Endometrium (tissue), 2 donors: ENCODE results near the gene ELOVL1.

Source experiments
- FAIRE-seq: peaks from 2 replicates; lab custom pipeline; 2012; peaks lifted over from hg19 to GRCh38; lab: Jason Lieb, UNC
- donor health status: control.
- donor health status: control.

The ELOVL1 gene

DNA sequence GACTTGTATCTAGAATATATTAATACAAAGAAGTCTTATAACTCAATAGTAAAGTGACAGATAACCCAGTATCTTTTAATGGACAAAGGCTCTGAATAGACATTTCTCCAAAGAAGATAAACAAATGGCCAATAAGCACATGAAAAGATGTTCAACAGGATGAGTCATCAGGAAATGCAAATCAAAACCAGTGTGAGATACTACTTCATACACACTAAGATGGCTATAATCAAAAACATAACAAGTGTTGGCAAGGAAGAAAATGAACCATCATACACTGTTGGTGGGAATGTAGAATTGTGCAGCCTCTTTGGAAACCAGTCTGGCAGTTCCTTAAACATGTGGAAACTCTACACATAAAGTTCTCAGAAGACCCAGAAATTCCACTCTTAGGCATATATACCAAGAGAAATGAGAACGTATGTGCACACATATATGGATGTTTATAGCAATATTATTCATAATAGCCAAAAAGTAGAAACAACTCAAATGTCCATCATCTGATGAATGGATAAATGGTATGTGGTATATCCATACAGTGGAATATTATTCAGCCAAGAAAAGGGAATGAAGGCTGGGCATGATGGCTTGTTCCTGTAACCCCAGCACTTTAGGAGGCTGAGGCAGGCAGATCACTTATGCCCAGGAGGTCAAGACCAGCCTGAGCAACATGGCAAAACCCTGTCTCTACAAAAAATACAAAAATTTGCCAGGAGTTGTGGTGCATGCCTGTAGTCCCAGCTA lies 40.1 kb downstream of the ELOVL1 start:
- FAIRE-seq = no peak

DNA sequence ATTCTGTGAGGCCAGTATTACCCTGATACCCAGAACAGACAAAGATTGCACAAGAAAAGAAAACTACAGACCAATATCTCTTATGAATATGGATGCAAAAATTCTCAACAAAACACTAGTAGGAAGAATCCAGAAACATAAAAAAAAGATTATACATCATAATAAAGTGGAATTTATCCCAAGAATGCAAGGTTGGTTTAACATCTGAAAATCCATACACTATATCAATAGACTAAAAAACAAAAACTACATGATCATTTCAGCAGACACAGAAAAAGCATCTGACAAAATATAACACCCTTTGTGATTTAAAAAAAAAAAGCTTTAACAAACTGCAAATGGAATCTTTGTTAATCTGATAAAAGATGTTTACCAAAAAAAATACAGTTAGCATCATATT lies 42.4 kb downstream of the ELOVL1 start:
- no peak for FAIRE-seq

DNA sequence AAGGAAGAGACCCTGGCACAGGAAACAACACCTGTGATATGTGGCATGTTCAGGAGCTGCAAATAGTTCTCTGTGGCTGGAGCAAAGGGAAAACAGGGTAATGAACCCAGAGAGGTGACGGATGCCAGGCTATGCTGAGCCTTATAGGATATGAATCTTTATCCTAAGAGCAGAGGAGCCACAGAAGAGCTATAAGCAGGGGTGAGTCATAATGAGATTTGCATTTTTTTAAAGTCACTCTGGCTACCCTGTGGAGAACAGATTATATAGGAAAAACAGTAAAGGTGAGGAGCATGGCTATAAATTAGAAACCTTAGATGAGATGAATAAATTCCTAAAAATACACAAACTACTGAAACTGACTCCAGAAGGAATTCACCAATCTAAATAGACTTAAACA lies 43.0 kb downstream of the ELOVL1 start:
- FAIRE-seq = no peak

DNA sequence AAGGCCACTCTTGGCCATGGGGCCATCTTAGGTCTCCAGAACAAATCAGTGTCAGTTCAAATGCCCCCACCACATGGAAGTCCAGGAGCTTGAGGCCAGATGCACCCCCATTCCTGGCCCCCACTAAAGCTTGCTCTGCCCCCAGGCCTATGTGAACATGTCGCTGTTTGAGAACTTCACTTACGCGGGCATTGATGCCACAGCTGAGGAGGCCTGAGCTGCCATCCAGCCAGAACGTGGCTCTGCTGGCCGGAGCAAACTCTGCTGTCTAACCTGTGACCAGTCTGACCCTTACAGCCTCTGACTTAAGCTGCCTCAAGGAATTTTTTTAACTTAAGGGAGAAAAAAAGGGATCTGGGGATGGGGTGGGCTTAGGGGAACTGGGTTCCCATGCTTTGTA lies 45.3 kb downstream of the ELOVL1 start:
- FAIRE-seq = no peak

DNA sequence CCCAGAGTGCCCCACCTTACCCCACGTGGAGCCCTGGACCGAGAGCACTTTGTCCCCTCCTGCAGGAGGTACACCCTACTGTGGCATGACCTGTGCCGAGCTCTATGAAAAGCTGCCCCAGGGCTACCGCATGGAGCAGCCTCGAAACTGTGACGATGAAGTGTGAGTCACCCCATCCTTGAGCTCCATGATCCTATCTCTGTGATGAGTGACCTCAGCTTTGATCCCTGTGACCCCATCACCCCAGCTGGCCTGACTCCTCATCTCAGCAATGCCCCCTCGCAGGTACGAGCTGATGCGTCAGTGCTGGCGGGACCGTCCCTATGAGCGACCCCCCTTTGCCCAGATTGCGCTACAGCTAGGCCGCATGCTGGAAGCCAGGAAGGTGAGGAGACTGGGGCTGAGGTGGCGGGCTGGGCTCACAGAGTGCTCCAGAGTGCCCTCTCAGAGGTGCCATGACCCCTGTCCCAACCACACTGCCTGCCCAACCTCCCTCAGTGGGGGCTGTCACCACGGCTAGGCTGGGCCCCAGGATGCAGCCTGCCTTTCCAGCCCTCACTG lies 46.4 kb downstream of the ELOVL1 start:
- FAIRE-seq = no peak

DNA sequence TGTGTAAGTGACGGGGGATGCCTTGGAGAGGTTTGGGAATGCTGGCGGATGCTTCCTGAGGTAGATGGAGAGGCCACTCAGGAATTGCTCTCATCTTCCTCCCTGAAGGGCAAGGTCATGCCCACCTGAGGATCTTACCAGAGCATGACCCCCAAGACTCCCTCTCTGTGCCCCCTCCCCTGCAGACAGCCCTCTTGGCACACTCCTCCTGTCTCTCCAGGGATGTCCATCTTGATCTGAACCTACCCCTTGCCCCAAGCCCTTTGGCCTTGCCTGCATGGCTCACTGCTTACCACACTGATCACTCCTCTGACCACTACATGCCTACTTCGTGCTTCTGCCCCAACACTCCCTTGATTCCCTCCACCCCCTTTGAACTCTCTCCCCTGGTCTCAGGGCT lies 48.0 kb downstream of the ELOVL1 start:
- no peak for FAIRE-seq

DNA sequence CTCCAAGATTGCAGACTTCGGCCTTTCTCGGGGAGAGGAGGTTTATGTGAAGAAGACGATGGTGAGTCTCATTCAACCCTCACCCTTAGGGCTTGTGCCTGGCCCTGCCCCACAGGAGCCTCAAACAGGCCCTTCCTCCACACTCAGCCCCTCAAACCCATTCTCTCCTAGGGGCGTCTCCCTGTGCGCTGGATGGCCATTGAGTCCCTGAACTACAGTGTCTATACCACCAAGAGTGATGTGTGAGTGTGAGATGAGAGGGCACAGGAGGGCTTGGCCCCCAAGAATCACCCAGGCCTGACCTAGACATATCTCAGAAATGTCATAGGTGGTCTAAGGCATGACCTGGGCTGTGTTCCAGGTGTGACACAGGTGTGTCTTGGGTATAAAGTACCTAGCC lies 48.5 kb downstream of the ELOVL1 start:
- no peak for FAIRE-seq

DNA sequence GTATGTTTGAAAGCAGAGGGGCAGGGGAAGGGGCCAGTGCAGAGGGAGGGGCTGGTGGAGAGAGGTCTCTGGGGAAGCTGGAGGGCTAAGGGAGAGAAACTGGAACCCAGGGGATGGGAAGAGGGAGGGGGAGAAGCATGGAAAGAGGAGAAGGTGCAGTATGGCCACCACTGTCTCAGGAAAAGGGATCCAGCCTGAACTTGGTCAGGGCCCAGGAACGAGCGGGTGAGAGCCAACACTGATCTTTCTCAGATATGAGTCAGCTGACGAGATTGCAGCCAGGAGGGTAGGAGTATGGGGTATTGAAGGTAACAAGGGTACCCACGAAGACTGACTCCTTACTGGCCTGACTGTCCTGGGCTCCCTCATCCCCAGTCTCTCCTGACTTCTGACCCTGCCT lies 49.0 kb downstream of the ELOVL1 start:
- FAIRE-seq = no peak

DNA sequence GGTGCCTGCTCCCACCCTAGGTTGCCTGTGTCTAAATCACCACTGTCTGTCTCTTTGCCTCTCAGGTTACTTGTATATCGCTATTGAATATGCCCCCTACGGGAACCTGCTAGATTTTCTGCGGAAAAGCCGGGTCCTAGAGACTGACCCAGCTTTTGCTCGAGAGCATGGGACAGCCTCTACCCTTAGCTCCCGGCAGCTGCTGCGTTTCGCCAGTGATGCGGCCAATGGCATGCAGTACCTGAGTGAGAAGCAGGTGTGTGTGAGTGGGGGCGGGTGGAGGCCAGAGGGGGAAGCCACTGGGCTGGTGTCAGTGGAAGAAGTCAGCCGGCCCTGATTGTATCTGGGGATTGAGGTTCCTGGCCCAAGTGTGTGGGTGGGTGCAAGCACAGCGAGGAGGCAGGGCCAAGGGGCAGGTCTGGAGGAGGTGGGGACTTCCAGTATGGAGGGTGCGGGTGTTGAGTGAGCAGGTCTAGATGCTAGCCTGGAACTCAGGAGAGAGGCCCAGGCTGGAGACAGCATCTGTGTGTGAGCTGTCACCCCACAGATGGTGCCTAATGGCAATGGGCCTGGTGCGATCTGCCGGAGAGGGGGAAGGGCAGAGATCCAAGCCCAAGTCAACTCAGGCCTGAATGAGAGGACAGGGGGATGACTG lies 49.9 kb downstream of the ELOVL1 start:
- FAIRE-seq = no peak

DNA sequence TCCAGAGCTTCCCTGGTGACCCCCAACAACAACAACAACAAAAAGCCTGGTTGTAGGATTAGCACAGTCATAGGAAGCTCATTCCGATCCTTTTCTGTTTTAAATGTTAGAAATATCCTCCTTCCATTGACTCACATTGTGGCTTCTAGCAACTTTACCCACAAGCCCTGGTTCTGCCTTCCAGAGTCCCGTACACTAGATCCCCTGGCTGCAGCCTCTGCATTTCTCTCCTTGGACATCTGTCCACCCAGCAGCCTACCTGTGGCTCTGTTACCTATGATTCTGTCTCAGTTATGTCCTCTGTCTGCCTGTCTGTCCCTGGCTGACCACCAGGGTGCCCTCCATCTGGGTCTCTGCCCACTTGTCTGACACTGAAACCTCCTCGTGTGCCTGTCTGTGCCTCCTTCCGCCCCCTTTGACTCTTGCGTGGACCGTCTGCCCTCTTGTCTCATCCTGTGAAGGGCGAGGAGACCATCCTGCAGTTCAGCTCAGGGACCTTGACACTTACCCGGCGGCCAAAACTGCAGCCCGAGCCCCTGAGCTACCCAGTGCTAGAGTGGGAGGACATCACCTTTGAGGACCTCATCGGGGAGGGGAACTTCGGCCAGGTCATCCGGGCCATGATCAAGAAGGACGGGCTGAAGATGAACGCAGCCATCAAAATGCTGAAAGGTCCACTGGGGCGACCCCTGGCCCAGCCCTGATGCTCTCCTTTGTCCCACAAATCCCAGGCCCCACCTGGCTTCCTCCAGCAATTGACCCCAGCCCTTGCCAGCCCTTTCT lies 50.9 kb downstream of the ELOVL1 start:
- FAIRE-seq = no peak

DNA sequence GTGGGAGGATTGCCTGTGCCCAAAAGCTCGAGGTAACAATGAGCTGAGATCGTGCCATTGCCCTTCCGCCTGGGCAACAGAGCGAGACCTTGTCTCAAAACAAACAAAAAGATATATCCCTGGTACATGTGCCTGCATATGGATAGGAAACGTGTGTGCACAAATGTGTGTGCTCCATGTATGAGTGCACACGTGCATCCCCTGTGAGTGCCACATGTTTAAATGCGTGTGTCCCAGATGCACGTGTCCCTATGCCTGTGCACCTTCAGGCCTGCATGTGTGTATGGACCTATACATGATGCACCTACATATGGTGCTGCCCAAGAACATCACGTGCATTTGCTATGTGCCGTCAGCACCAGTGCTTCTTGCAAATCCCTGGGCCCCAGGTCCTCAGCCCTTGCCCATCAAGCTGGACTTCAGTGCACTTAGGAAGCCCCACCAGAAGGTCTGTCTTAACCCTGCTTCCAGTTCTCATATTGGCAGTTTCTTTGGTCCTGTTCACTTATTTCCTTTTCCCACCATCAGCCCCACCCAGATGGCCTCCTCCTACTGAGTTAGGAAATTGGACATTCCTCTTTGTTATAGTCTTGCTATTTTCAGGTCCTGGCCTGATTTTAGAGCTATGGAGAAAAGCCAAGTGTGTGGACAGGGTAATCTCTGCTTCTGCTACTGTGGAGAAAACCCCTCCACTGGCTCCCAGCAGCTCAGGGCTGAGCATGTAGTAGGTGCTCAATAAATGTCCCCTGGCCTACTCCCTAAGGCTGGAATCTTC lies 51.7 kb downstream of the ELOVL1 start:
- no peak for FAIRE-seq

DNA sequence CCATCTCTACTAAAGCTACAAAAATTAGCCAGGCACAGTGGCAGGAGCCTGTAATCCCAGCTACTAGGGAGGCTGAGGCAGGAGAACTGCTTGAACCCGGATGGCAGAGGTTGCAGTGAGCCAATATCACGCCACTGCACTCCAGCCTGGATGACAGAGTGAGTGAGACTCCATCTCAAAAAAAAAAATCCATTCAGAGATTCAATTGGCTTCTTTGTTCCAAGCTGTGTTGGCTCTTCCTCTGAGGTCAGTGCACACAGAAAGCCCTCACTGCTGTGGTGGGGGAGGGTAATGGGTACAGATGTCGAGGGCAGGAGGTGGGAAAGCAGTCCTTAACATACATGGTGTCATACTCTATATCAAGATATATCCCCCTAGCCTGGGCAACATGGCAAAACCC lies 52.3 kb downstream of the ELOVL1 start:
- no peak for FAIRE-seq

DNA sequence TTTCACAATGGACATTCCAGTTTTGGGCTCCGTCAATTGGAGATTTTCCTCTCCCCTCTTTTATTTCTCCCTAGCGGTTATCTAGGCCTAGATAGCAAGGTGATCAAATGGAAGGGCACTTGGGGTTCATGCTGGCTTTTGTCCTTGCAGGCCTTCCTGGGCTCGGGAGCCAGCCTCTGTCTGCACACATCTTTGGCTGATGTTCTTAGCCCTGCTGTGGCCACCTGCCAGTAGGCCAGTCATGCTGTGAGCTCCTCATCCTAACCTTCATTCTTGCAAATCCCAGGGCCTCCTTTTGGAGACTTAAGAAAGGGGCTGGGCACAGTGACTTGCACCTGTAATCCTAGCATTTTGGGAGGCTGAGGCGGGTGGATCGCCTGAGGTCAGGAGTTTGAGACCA lies 53.6 kb downstream of the ELOVL1 start:
- no peak for FAIRE-seq

DNA sequence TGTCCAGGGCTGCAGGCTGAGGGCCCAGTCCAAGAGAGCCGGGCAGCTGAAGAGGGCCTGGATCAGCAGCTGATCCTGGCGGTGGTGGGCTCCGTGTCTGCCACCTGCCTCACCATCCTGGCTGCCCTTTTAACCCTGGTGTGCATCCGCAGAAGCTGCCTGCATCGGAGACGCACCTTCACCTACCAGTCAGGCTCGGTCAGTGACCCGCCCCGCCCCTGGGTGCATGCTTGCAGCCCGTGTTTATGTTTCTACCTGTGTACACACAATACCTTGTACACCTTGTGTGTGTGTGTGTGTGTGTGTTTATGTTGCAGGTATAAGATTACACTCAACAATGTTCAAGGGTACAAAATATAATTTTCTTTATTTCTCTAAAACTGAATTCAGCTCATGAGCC lies 54.0 kb downstream of the ELOVL1 start:
- no peak for FAIRE-seq
